Measurements from ENCODE around the gene LZTR1.
"Not testable (repeated sequence)": the region's sequence is repeated elsewhere in the genome, so short reads cannot be mapped to it uniquely, and the experiment has no call there.

LZTR1 gene

DNA sequence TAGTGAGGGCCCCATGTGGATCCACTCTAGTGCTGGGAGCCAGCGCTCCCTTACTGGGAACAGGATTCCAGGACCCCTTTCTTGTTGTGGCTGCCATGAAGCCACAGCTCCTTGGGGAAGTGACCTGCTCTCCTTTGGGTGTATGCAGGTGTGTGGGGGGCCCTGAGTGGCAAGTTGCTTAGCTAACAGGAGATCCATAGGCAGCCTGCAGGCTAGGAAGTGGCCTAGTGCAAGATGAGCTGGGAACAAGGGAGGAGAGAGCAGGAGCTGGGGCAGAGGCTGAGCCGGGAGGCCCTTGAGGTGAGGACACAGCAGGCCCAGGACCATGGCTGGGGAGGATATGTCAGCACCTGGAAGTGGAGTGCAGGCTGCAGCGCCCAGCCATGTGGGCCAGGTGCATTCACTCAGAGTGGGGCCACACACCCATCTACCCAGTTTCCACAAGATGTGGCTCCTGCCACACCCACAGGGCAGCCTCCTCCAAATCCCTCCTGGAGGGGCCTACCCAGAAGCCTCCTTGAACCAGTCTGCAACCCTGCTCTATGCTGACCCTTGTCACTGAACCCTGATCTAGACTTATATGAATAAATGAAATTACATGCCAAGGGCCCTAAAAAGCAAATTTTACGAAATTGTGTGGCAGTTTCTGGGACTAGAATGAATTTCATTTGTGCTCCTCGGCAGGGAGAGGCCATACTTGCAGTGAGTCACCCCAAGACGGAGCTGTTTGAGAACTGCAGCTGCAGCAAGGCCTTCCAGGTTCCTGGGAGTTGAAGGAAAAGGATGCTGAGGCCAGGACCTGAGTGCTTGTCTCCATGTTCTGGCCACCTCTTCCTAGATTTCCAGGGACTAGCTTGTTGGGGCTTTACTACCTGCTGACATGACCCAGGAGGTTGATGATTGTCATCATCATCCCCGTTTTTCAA is 16.6 kb downstream of the LZTR1 start:
- DNase-seq = no peak

- no peak for DNase-seq
These were observed 17.5 kb downstream of the LZTR1 start for GRCh38 chr22:20999350-21000206.

- no peak for DNase-seq
These were observed 18.3 kb downstream of the LZTR1 start for GRCh38 chr22:21000207-21000986.

GRCh38 chr22:21000987-21001600 is 19.0 kb downstream of the LZTR1 start:
- no peak for DNase-seq

DNA sequence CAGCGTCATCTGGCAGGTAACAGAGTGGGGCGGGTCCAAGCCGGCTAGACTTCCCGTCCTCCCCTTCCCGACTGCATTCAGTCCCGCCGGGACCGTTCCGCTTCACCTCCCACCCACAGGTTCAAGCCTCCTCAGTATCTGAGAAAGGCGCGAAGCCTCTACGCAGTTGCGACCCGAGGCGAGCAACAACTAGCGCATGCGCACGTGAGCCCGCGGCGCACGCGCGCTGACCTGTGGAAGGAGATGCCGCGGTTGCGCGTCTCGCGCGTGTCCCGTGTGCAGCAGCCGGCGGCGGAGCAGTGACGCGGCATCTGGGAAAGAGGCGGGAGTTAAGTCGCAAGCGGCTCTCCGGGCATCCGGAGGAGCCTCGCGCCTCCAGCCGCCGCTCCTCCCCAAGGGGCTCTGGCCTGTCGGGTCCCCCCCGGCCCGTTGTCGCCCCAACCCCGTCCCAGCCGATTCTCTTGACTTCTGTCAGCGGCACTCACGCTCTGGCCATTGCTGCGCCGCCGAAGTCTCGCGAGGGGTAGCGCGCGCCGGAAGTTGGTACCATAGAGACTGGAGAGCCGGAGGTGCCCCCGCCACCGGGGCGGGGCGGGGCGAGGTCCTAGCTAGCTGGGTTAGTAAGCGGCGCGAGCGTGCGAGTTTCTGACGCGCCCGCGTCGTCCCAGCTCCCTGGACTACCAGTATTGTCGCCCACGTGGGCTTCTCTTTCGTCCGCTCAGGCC is 19.7 kb downstream of the LZTR1 start, which contains the start of gene THAP7:
THAP7 (minus strand) TSS at position 518 of the 725 bp plus-strand sequence; CDS start at position 311, 207 bp downstream.
- peak; percentile 91 for DNase-seq

- peak; percentile 10 for DNase-seq
These were observed 21.7 kb downstream of the LZTR1 start for GRCh38 chr22:21003782-21004181.

GRCh38 chr22:21009208-21009607 is 27.1 kb downstream of the LZTR1 start:
- not testable (repeated sequence) for DNase-seq

GRCh38 chr22:21009638-21010425 is 27.7 kb downstream of the LZTR1 start:
- DNase-seq = no peak

GRCh38 chr22:21010426-21011113 is 28.5 kb downstream of the LZTR1 start:
- DNase-seq = no peak

GRCh38 chr22:21012446-21013407 is 30.6 kb downstream of the LZTR1 start:
- DNase-seq = no peak

- DNase-seq = no peak
These were observed 31.6 kb downstream of the LZTR1 start for GRCh38 chr22:21013657-21014201.

GRCh38 chr22:21014202-21014725 is 32.2 kb downstream of the LZTR1 start:
- DNase-seq = peak; percentile 93

- DNase-seq = peak; percentile 5
These were observed 32.8 kb downstream of the LZTR1 start, which contains the start of gene P2RX6 for GRCh38 chr22:21014726-21015465. TSS of gene P2RX6 (plus strand) at chr22:21015165. CDS start at chr22:21015175, 10 bp downstream.

DNA sequence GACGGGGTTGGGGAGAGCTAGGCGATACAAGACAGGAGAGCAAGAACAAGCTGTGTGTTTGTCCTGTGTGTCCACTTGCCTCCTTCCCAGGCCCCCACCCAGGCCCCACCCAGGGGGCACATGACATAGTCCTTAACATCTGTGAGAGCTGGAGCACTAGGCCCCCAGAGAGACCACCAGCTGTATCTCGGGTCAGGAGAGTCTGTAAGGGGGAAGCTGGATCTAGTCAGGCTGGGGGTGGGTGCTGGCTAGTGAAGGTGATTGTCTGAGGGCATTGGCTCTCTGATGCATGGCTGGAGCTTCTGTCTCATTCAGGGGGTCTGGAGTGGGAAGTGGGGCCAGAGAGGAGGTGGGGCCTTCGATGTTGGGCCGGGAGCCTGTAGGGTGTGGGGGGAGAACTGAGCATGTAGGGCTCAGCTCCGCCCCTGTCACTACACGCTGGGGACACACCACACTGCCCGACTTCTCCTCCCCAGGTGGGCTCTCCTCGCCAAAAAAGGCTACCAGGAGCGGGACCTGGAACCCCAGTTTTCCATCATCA is 33.4 kb downstream of the LZTR1 start:
- DNase-seq = no peak

GRCh38 chr22:21016644-21017420 is 34.7 kb downstream of the LZTR1 start:
- no peak for DNase-seq

GRCh38 chr22:21018314-21018713 is 36.2 kb downstream of the LZTR1 start:
- no peak for DNase-seq
